CD4-positive, alpha-beta T cell treated with Interleukin-17A for 4 hours (primary cell): ENCODE results near the gene NUDT3.
"Not testable (repeated sequence)": the region's sequence is repeated elsewhere in the genome, so short reads cannot be mapped to it uniquely, and the experiment has no call there.

ENCODE experiments used
- DNase-seq: peaks from one replicate; pipeline ENCODE4 v3.0.0-alpha.2; 2020; ENCODE audit warnings: mixed read lengths

Gene NUDT3

GRCh38 chr6:34340906-34341480, 51.5 kb downstream of the NUDT3 start:
- DNase-seq: no peak

- DNase-seq: no peak
These were observed 52.1 kb downstream of the NUDT3 start for GRCh38 chr6:34340394-34340793.

GRCh38 chr6:34339971-34340370, 52.5 kb downstream of the NUDT3 start:
- no peak for DNase-seq

- no peak for DNase-seq
These were observed 53.0 kb downstream of the NUDT3 start for GRCh38 chr6:34339432-34339831.

GRCh38 chr6:34338811-34339210, 53.7 kb downstream of the NUDT3 start:
- DNase-seq: no peak

- DNase-seq: no peak
These were observed 54.1 kb downstream of the NUDT3 start for GRCh38 chr6:34338377-34338776.

GRCh38 chr6:34334796-34335416, 57.6 kb downstream of the NUDT3 start:
- no peak for DNase-seq

- DNase-seq: no peak
These were observed 58.6 kb downstream of the NUDT3 start for GRCh38 chr6:34333858-34334257.

- no peak for DNase-seq
These were observed 59.9 kb downstream of the NUDT3 start for GRCh38 chr6:34332251-34333198.

GRCh38 chr6:34331371-34332050, 61.0 kb downstream of the NUDT3 start:
- no peak for DNase-seq

- DNase-seq: not testable (repeated sequence)
These were observed 62.7 kb downstream of the NUDT3 start for GRCh38 chr6:34329814-34330213.

- DNase-seq: no peak
These were observed 63.5 kb downstream of the NUDT3 start for GRCh38 chr6:34328969-34329368.

GRCh38 chr6:34327313-34328205, 64.9 kb downstream of the NUDT3 start:
- not testable (repeated sequence) for DNase-seq

- DNase-seq: no peak
These were observed 66.8 kb downstream of the NUDT3 start for GRCh38 chr6:34325633-34326032.

GRCh38 chr6:34324738-34325444, 67.6 kb downstream of the NUDT3 start:
- DNase-seq: no peak

- DNase-seq: not testable (repeated sequence)
These were observed 68.2 kb downstream of the NUDT3 start for GRCh38 chr6:34324221-34324620.

GRCh38 chr6:34323300-34323699, 69.2 kb downstream of the NUDT3 start:
- no peak for DNase-seq

- DNase-seq: no peak
These were observed 69.7 kb downstream of the NUDT3 start for GRCh38 chr6:34322732-34323131.

GRCh38 chr6:34321821-34322220, 70.6 kb downstream of the NUDT3 start:
- no peak for DNase-seq

- DNase-seq: no peak
These were observed 73.0 kb downstream of the NUDT3 start for GRCh38 chr6:34319471-34319885.
